Subcutaneous adipose tissue (tissue), 4 donors: Measurements from ENCODE around the gene KLK7. TPM values are rescaled to one million over a fixed set of nuclear protein-coding genes. Genes with fewer than 3 reads are reported as not detected.

Source experiments
- CTCF ChIP-seq: fragments of 450-650 bp; IDR thresholded peaks from one replicate; pipeline ENCODE4 v1.5.1; 2016; ENCODE audit warnings: low read depth, mild to moderate bottlenecking, control low read depth, antibody characterized with exemption, moderate library complexity
- total RNA-seq, 4 donors: library from RNA; depleted of rRNA; stranded (reverse); fragments of >200 nt; gene quantifications; one replicate each; pipeline ENCODE4 v1.1.0, GENCODE V29; 2016

KLK7 gene
- total RNA-seq, 4 donors from 2014 or later = 1.5 TPM; not detected in 3

- TF ChIP-seq CTCF = no peak
Observed at GRCh38 chr19:51010066-51010795, 26.5 kb upstream of the KLK7 start.

GRCh38 chr19:51009061-51009891, 25.6 kb upstream of the KLK7 start:
- TF ChIP-seq CTCF = no peak

- no peak for TF ChIP-seq CTCF
Observed at GRCh38 chr19:51007488-51007887, 23.8 kb upstream of the KLK7 start.

- TF ChIP-seq CTCF = no peak
Observed at GRCh38 chr19:51006406-51006805, 22.7 kb upstream of the KLK7 start.

GRCh38 chr19:51005248-51005647, 21.5 kb upstream of the KLK7 start:
- no peak for TF ChIP-seq CTCF

GRCh38 chr19:51003316-51003715, 19.6 kb upstream of the KLK7 start:
- no peak for TF ChIP-seq CTCF

GRCh38 chr19:51002542-51003311, 19.0 kb upstream of the KLK7 start:
- TF ChIP-seq CTCF = no peak
